Astrocyte (in vitro differentiated cells and primary cell): ENCODE results near the gene MLPH. TPM values are rescaled to one million over a fixed set of nuclear protein-coding genes. Genes with fewer than 3 reads are reported as not detected.

Source experiments
- DNase-seq: peaks from one replicate; pipeline ENCODE4 v3.0.0-alpha.2; 2010; ENCODE audit warnings: low read depth
- FAIRE-seq: peaks from 2 replicates; lab custom pipeline; 2011; peaks lifted over from hg19 to GRCh38; lab: Jason Lieb, UNC
- H2AFZ ChIP-seq: 2 replicates; pipeline ENCODE4 v1.6.0; 2012; ENCODE audit warnings: low read depth, low read length, inconsistent platforms
- H3K27ac ChIP-seq: 2 replicates; pipeline ENCODE4 v1.5.1; 2011; ENCODE audit warnings: low read depth, low read length, inconsistent platforms
- H3K27me3 ChIP-seq: 2 replicates; pipeline ENCODE4 v1.6.0; 2011; ENCODE audit warnings: low read length, inconsistent platforms; ENCODE audit not compliant: insufficient read depth
- H3K36me3 ChIP-seq: 2 replicates; pipeline ENCODE4 v1.5.1; 2011; ENCODE audit warnings: low read length, inconsistent platforms; ENCODE audit not compliant: insufficient read depth
- H3K4me1 ChIP-seq: 2 replicates; pipeline ENCODE4 v1.5.1; 2011; ENCODE audit warnings: low read length, inconsistent platforms; ENCODE audit not compliant: insufficient read depth
- H3K4me2 ChIP-seq: 2 replicates; pipeline ENCODE4 v1.6.0; 2012; ENCODE audit warnings: low read length, inconsistent platforms
- H3K4me3 ChIP-seq: 2 replicates; pipeline ENCODE4 v1.5.1; 2011; ENCODE audit warnings: low read depth, mild to moderate bottlenecking, low read length, inconsistent platforms; ENCODE audit not compliant: insufficient read depth
- H3K79me2 ChIP-seq: 2 replicates; pipeline ENCODE4 v1.6.0; 2012; ENCODE audit warnings: mild to moderate bottlenecking, low read length, inconsistent platforms; ENCODE audit not compliant: insufficient read depth
- H3K9ac ChIP-seq: 2 replicates; pipeline ENCODE4 v1.6.0; 2012; ENCODE audit warnings: mild to moderate bottlenecking, low read length, inconsistent platforms
- H3K9me3 ChIP-seq: 2 replicates; pipeline ENCODE4 v1.5.1; 2012; ENCODE audit warnings: low read depth, mild to moderate bottlenecking, low read length, inconsistent platforms; ENCODE audit not compliant: insufficient read depth
- H4K20me1 ChIP-seq: 2 replicates; pipeline ENCODE4 v1.6.0; 2012; ENCODE audit warnings: low read length, inconsistent platforms; ENCODE audit not compliant: insufficient read depth
- H3K27ac Mint-ChIP-seq: one replicate; pipeline ENCODE4 v1.8.0; 2021; ENCODE audit warnings: mild to moderate bottlenecking, mixed read lengths; ENCODE audit not compliant: unreplicated experiment
- H3K27me3 Mint-ChIP-seq: one replicate; pipeline ENCODE4 v1.8.0; 2021; ENCODE audit warnings: low read depth, mixed read lengths; ENCODE audit not compliant: unreplicated experiment
- H3K36me3 Mint-ChIP-seq: one replicate; pipeline ENCODE4 v1.8.0; 2021; ENCODE audit warnings: low read depth, mixed read lengths; ENCODE audit not compliant: unreplicated experiment
- H3K4me1 Mint-ChIP-seq: one replicate; pipeline ENCODE4 v1.8.0; 2021; ENCODE audit warnings: low read depth, mixed read lengths; ENCODE audit not compliant: unreplicated experiment
- H3K4me3 Mint-ChIP-seq: one replicate; pipeline ENCODE4 v1.8.0; 2021; ENCODE audit warnings: mild to moderate bottlenecking, moderate library complexity, mixed read lengths; ENCODE audit not compliant: unreplicated experiment
- H3K9me3 Mint-ChIP-seq: one replicate; pipeline ENCODE4 v1.8.0; 2021; ENCODE audit warnings: mild to moderate bottlenecking, mixed read lengths; ENCODE audit not compliant: unreplicated experiment
- CTCF ChIP-seq: IDR thresholded peaks from 2 replicates; pipeline ENCODE4 v1.5.1; 2011; ENCODE audit warnings: low read depth, mild to moderate bottlenecking, inconsistent platforms, low read length, moderate library complexity; ENCODE audit not compliant: insufficient read depth
- EZH2 ChIP-seq: IDR thresholded peaks from 2 replicates; pipeline ENCODE4 v1.6.1; 2012; ENCODE audit warnings: mild to moderate bottlenecking, low read length, inconsistent platforms; ENCODE audit not compliant: insufficient read depth
- total RNA-seq: library from RNA; stranded (reverse); gene quantifications from 2 replicates; pipeline ENCODE4 v1.2.1, GENCODE V29; 2021

The MLPH gene
- total RNA-seq, 1 donor from 2014 or later, result 14.2 TPM

GRCh38 chr2:237576974-237577373 lies 89.9 kb downstream of the MLPH start:
- Mint-ChIP-seq H3K4me1 (peaks cover 4% of the 10 kb centered on the region), H3K4me3 (no peak overlapping the region), H3K9me3 (no peaks in the 10 kb centered on the region), H3K27me3 (peaks cover 25% of the 10 kb centered on the region), H3K27ac (no peak overlapping the region), H3K36me3 (peaks cover 1% of the 10 kb centered on the region)
- FAIRE-seq (no peak), DNase-seq (no peak)
- H2AFZ ChIP-seq, result no peak overlapping the region
- H4K20me1 ChIP-seq, result no peaks in the 10 kb centered on the region
- no peak overlapping the region for H3K27ac ChIP-seq
- H3K4me3 ChIP-seq, result no peak overlapping the region
- no peaks in the 10 kb centered on the region for H3K36me3 ChIP-seq
- peaks cover 11% of the 10 kb centered on the region for H3K4me1 ChIP-seq
- no peaks in the 10 kb centered on the region for H3K79me2 ChIP-seq
- H3K9me3 ChIP-seq, result no peaks in the 10 kb centered on the region
- no peak overlapping the region for H3K4me2 ChIP-seq
- TF ChIP-seq EZH2 (no peak), CTCF (no peak)
- peaks cover 6% of the 10 kb centered on the region for H3K27me3 ChIP-seq
- no peak overlapping the region for H3K9ac ChIP-seq

- Mint-ChIP-seq H3K36me3 (peaks cover 1% of the 10 kb centered on the region), H3K27ac (no peak overlapping the region), H3K4me1 (peaks cover 2% of the 10 kb centered on the region), H3K27me3 (peaks cover 25% of the 10 kb centered on the region), H3K4me3 (no peak overlapping the region), H3K9me3 (no peaks in the 10 kb centered on the region)
- no peak overlapping the region for H2AFZ ChIP-seq
- TF ChIP-seq CTCF (no peak), EZH2 (no peak)
- H3K9ac ChIP-seq, result no peak overlapping the region
- no peaks in the 10 kb centered on the region for H3K36me3 ChIP-seq
- peaks cover 6% of the 10 kb centered on the region for H3K27me3 ChIP-seq
- no peak for DNase-seq
- H4K20me1 ChIP-seq, result no peaks in the 10 kb centered on the region
- H3K27ac ChIP-seq, result no peak overlapping the region
- no peak overlapping the region for H3K4me2 ChIP-seq
- H3K4me1 ChIP-seq, result peaks cover 7% of the 10 kb centered on the region
- H3K4me3 ChIP-seq, result no peak overlapping the region
- no peak for FAIRE-seq
- H3K79me2 ChIP-seq, result no peaks in the 10 kb centered on the region
- H3K9me3 ChIP-seq, result no peaks in the 10 kb centered on the region
Measured at GRCh38 chr2:237577458-237577857, 90.4 kb downstream of the MLPH start.

- Histone ChIP-seq H3K4me1 (peaks cover 6% of the 10 kb centered on the region), H3K9ac (no peak overlapping the region), H2AFZ (no peak overlapping the region), H4K20me1 (no peaks in the 10 kb centered on the region), H3K9me3 (no peaks in the 10 kb centered on the region), H3K79me2 (no peaks in the 10 kb centered on the region), H3K4me2 (no peak overlapping the region), H3K27ac (no peak overlapping the region), H3K36me3 (no peaks in the 10 kb centered on the region), H3K4me3 (no peak overlapping the region), H3K27me3 (peaks cover 6% of the 10 kb centered on the region)
- no peak for DNase-seq
- Mint-ChIP-seq H3K9me3 (no peaks in the 10 kb centered on the region), H3K36me3 (peaks cover 1% of the 10 kb centered on the region), H3K4me3 (no peak overlapping the region), H3K4me1 (no peaks in the 10 kb centered on the region), H3K27me3 (peaks cover 25% of the 10 kb centered on the region), H3K27ac (peak overlapping the region; percentile 20)
- TF ChIP-seq CTCF, result no peak
- no peak for TF ChIP-seq EZH2
- FAIRE-seq, result no peak
Measured at GRCh38 chr2:237577956-237578870, 91.2 kb downstream of the MLPH start.
